Upper lobe of left lung (tissue), 6 donors: ENCODE results near the gene CABLES1. TPM values are rescaled to one million over a fixed set of nuclear protein-coding genes. Genes with fewer than 3 reads are reported as not detected.

Experiments used
- ATAC-seq, 2 donors: fragments of 200-7000 bp; cut with Tn5 transposase; one replicate each; pipeline ENCODE4 v1.9.1; 2022; ENCODE audit warnings: mild to moderate bottlenecking in 2 of 2, moderate library complexity in 2 of 2; ENCODE audit not compliant: low FRiP score in 2 of 2
- DNase-seq, 2 donors: peaks; one replicate each; pipeline ENCODE4 v3.0.0-alpha.2; 2019 to 2020
- H3K27ac ChIP-seq, 4 donors: fragments of 200-600 bp; sonication (generic); one replicate each; pipeline ENCODE4 v1.5.1; 2016 to 2019
- H3K27me3 ChIP-seq, 4 donors: fragments of 200-600 bp; sonication (generic); one replicate each; pipeline ENCODE4 v1.5.1; 2017 to 2019
- H3K36me3 ChIP-seq, 4 donors: fragments of 200-600 bp; sonication (generic); one replicate each; pipeline ENCODE4 v1.5.1; 2016 to 2019
- H3K4me1 ChIP-seq, 4 donors: fragments of 200-600 bp; sonication (generic); one replicate each; pipeline ENCODE4 v1.5.1; 2018 to 2019
- H3K4me3 ChIP-seq, 4 donors: fragments of 200-600 bp; sonication (generic); one replicate each; pipeline ENCODE4 v1.5.1; 2017 to 2019; ENCODE audit warnings: mild to moderate bottlenecking in 2 of 4, moderate library complexity in 1 of 4
- H3K9me3 ChIP-seq, 4 donors: fragments of 200-600 bp; sonication (generic); one replicate each; pipeline ENCODE4 v1.5.1; 2018 to 2019
- CTCF ChIP-seq, 6 experiments: fragments of 450-650 bp in 4 of 6; fragments of 200-600 bp in 2 of 6; sonication (generic) in 2 of 6; IDR thresholded peaks; one replicate each; pipeline ENCODE4 v1.5.1; 2016 to 2019; ENCODE audit warnings: antibody characterized with exemption in 6 of 6
- EP300 ChIP-seq, 4 donors: sonication (generic); formaldehyde crosslinking; IDR thresholded peaks; one replicate each; pipeline ENCODE4 v1.5.1; 2017; ENCODE audit warnings: antibody characterized with exemption in 4 of 4, control low read depth in 2 of 4
- POLR2A ChIP-seq, 4 donors: fragments of 450-650 bp; IDR thresholded peaks; one replicate each; pipeline ENCODE4 v1.5.1; 2016 to 2017; ENCODE audit warnings: antibody characterized with exemption in 4 of 4, mild to moderate bottlenecking in 2 of 4
- POLR2AphosphoS5 ChIP-seq, 2 donors: sonication (generic); formaldehyde crosslinking; IDR thresholded peaks; one replicate each; pipeline ENCODE4 v1.5.1; 2017; ENCODE audit warnings: antibody characterized with exemption in 2 of 2
- WGBS, 2 donors: methylation state at CpG; one replicate each; pipeline ENCODE4 v1.1.5; 2017 to 2018; 5-methylcytosine and 5-hydroxymethylcytosine counted together
- total RNA-seq, 6 donors: library from RNA; depleted of rRNA in 4 of 6; stranded (reverse); fragments of >200 nt in 4 of 6; gene quantifications; one replicate each; pipeline versions ENCODE4 v1.1.0 to v1.2.1, GENCODE V29; 2016 to 2021
- donor health status: DM: no; HTN: no; CAD: no; lungs with moderate emphysema.
- donor health status: DM: no; HTN: yes; CAD: no; lungs with severe emphysema.

CABLES1 gene
- total RNA-seq, 6 donors from 2014 or later: 24.6 to 63.9 (median 40.9) TPM

GRCh38 chr18:23121133-23121532, 14.2 kb upstream of the CABLES1 start:
- no peak for ATAC-seq
- DNase-seq: no peak
- Histone ChIP-seq H3K27ac (no peak overlapping the region), H3K4me3 (no peak overlapping the region), H3K36me3 (no peaks in the 10 kb centered on the region), H3K4me1 (no peaks in the 10 kb centered on the region), H3K9me3 (no peaks in the 10 kb centered on the region), H3K27me3 (no peaks in the 10 kb centered on the region)
- TF ChIP-seq POLR2AphosphoS5 (IDR thresholded peaks at IDR 0.05) (no peak), CTCF (IDR thresholded peaks at IDR 0.05) (no peak), POLR2A (IDR thresholded peaks at IDR 0.05) (no peak), EP300 (IDR thresholded peaks at IDR 0.05) (no peak)
- 93% methylated on average over 7 to 8 of the region's 8 CpGs for WGBS, 2 donors

- H3K27ac ChIP-seq: no peak overlapping the region
- H3K36me3 ChIP-seq: no peaks in the 10 kb centered on the region
- DNase-seq (no peak), ATAC-seq (no peak)
- H3K27me3 ChIP-seq: no peaks in the 10 kb centered on the region
- 87 to 90% methylated on average over 14 to 15 of the region's 15 CpGs for WGBS, 2 donors
- TF ChIP-seq POLR2A (IDR thresholded peaks at IDR 0.05) (no peak), POLR2AphosphoS5 (IDR thresholded peaks at IDR 0.05) (no peak), CTCF (IDR thresholded peaks at IDR 0.05) (no peak), EP300 (IDR thresholded peaks at IDR 0.05) (no peak)
- H3K9me3 ChIP-seq: no peaks in the 10 kb centered on the region
- no peaks in the 10 kb centered on the region for H3K4me1 ChIP-seq
- no peak overlapping the region for H3K4me3 ChIP-seq
Observed at GRCh38 chr18:23122334-23123229, 12.7 kb upstream of the CABLES1 start.

DNA sequence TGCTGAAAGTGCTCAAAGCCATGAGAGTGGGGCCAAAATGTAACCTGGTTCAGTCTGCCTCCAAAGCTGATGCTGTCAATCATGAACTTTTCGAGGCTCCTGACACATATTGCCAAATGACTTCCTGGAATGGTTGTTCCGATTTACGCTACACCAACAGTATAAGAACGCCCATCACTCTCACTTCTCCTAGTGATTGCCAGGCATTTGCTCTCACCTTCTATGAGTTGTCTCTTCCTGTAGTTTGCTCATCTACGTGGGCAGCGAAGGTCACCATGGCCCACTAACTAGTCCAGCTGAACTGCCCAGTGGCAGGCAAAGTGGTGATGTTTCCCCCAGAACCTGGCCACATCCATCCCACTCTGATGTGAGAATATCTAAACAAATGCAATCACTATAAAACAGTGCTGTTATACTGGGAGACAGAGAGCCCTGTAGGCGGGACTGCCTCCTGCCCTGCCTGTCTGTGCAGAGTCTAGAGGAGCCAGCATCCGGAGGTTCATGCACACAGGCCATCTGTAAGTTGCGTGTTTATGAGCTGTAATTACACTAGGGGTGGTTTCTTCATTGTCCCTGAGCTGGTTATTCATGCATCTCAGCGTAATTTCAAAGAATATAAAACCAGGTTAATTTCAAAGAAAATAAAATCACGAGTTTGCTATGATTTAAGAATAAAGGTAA, 8.8 kb upstream of the CABLES1 start:
- WGBS, 2 donors: 75 to 77% methylated on average over 11 of the region's 11 CpGs
- peak in 1 of 2 donors; percentile 48 for ATAC-seq

GRCh38 chr18:23127090-23127489, 8.2 kb upstream of the CABLES1 start:
- H3K27me3 ChIP-seq: no peaks in the 10 kb centered on the region
- WGBS, 2 donors: 51 to 56% methylated on average over 6 of the region's 6 CpGs

More for the DNA sequence above, 8.8 kb upstream of the CABLES1 start:
- Histone ChIP-seq H3K9me3 (no peaks in the 10 kb centered on the region), H3K27ac (no peak overlapping the region), H3K27me3 (no peaks in the 10 kb centered on the region), H3K36me3 (no peaks in the 10 kb centered on the region), H3K4me3 (no peak overlapping the region), H3K4me1 (peaks cover 0 to 21% (median 4%) of the 10 kb centered on the region in 4 donors)
- no peak for DNase-seq
- TF ChIP-seq POLR2AphosphoS5 (IDR thresholded peaks at IDR 0.05) (no peak), CTCF (IDR thresholded peaks at IDR 0.05) (no peak), EP300 (IDR thresholded peaks at IDR 0.05) (no peak), POLR2A (IDR thresholded peaks at IDR 0.05) (no peak)

More at GRCh38 chr18:23127090-23127489, 8.2 kb upstream of the CABLES1 start:
- Histone ChIP-seq H3K36me3 (no peaks in the 10 kb centered on the region), H3K4me1 (peaks cover 0 to 26% (median 4%) of the 10 kb centered on the region in 4 donors), H3K9me3 (no peaks in the 10 kb centered on the region), H3K4me3 (no peak overlapping the region), H3K27ac (no peak overlapping the region)
- no peak for ATAC-seq
- TF ChIP-seq CTCF (IDR thresholded peaks at IDR 0.05): no peak
- no peak for TF ChIP-seq EP300 (IDR thresholded peaks at IDR 0.05)
- TF ChIP-seq POLR2A (IDR thresholded peaks at IDR 0.05): no peak
- no peak for TF ChIP-seq POLR2AphosphoS5 (IDR thresholded peaks at IDR 0.05)
- DNase-seq: no peak
